ENCODE results near the gene GOLGA6C. TPM values are rescaled to one million over a fixed set of nuclear protein-coding genes. Genes with fewer than 3 reads are reported as not detected.
A peak's percentile ranks its signal among the peaks of the same experiment; 100 is the strongest.
"Not testable (repeated sequence)": the region's sequence is repeated elsewhere in the genome, so short reads cannot be mapped to it uniquely, and the experiment has no call there.

Gene GOLGA6C
- not detected for total RNA-seq
- not detected for polyA plus RNA-seq
- long read RNA-seq, donor 1 = 0 reads
- long read RNA-seq, donor 2 = 0 reads
- long read RNA-seq, donor 3 = 0 reads

- H3K4me3 ChIP-seq; H3K9me3 ChIP-seq; DNase-seq; H3K27me3 ChIP-seq; intact Hi-C loops (cut with DNase I); H3K36me3 ChIP-seq; H3K27ac ChIP-seq; H3K4me1 ChIP-seq (ENCODE audit: insufficient read depth): not testable (repeated sequence)
- WGBS, 3 donors = 100% methylated on average over 1 of the region's 2 CpGs; no CpG with 5 or more reads in 2 of the 3 donors
These were observed at the start of gene GOLGA6C for GRCh38 chr15:75258034-75258433. Gene GOLGA6C (plus strand): TSS chr15:75258334. CDS start chr15:75258599, 265 bp downstream.

DNA sequence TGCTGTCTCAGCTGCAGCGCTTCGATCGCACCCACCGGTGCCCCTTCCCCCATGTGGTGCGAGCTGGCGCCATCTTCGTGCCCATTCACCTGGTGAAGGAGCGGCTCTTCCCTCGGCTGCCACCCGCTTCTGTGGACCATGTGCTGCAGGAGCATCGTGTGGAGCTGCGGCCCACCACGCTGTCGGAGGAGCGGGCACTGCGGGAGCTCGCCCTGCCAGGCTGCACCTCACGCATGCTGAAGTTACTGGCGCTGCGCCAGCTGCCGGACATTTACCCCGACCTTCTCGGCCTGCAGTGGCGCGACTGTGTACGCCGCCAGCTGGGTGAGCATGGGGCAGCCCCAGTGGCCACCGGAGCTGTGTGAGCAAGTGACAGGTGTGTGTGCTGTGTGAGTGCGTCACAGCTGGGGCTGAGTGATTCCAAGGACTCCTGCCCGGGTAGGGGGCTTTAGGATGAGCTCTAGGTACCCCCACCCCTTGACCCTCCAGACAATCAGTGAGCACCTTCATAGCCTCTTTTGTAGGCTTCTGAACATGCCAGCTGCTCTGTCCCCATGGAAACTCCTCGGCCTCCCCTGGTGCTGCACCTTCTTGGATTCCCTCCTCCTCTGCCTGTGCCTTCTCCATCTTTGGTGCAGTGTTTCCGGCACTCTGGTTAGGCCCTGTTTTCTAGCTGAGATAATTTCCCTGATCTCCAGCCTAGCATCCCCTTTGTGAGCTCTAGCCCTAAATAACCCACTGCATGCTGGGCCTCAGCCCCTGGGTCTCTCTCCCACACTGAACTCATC, 49.4 kb upstream of the GOLGA6C start:
- Histone ChIP-seq H3K27me3 (no peaks in the 10 kb centered on the region), H3K9me3 (no peaks in the 10 kb centered on the region), H3K4me1 (ENCODE audit: insufficient read depth) (peaks cover 8% of the 10 kb centered on the region), H3K36me3 (no peaks in the 10 kb centered on the region), H3K4me3 (no peak overlapping the region), H3K27ac (no peak overlapping the region)
- peak in 2 of 5 donors; percentile 54 to 58 for DNase-seq
- intact Hi-C loops (cut with DNase I) = loop anchor here in 3 of 4 donors (5.0 to 10.0 kb wide), 3 partner anchors 251 to 424 kb away; partner anchors contain the start of genes RPP25 (in 3 of the 3) and CSK (in 1 of the 3)
- TF ChIP-seq POLR2A (IDR thresholded peaks at IDR 0.05) (no peak), EP300 (IDR thresholded peaks at IDR 0.05) (no peak), CTCF (IDR thresholded peaks at IDR 0.05) (no peak)
- 61 to 68% (median 67%) methylated on average over 25 to 32 of the region's 32 CpGs for WGBS, 3 donors

DNA sequence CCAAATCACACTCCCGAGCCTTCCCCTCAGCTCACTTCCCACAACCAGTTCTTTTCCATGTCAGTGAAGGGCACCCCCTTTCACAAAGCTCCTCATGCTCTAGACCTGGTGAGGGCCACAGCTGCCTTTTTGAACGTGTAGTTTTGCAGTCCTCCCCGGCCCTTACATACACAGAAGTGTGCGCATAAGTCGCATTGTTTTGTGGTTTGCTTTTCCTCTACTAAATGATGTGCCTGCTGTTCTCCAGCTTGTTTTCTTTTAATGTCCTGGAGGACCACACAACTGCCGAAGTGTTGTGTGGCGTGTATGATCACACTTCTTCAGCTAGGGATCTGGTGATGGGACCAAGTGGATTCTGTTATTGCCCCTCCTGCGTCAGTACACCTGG, 48.9 kb upstream of the GOLGA6C start:
- Histone ChIP-seq H3K27me3 (no peaks in the 10 kb centered on the region), H3K36me3 (no peaks in the 10 kb centered on the region), H3K4me3 (no peak overlapping the region), H3K27ac (no peak overlapping the region), H3K4me1 (ENCODE audit: insufficient read depth) (peaks cover 2% of the 10 kb centered on the region), H3K9me3 (no peaks in the 10 kb centered on the region)
- no peak for TF ChIP-seq EP300 (IDR thresholded peaks at IDR 0.05)
- TF ChIP-seq POLR2A (IDR thresholded peaks at IDR 0.05) = no peak
- TF ChIP-seq CTCF (IDR thresholded peaks at IDR 0.05) = no peak
- intact Hi-C loops (cut with DNase I) = loop anchor here in 3 of 4 donors (5.0 to 10.0 kb wide), 3 partner anchors 252 to 424 kb away; partner anchors contain the start of genes RPP25 (in 3 of the 3) and CSK (in 1 of the 3)
- DNase-seq = no peak
- WGBS, 3 donors = 66 to 69% (median 67%) methylated on average over 8 of the region's 8 CpGs

GRCh38 chr15:75210811-75211230, 47.3 kb upstream of the GOLGA6C start:
- no peaks in the 10 kb centered on the region for H3K36me3 ChIP-seq
- no peaks in the 10 kb centered on the region for H3K27me3 ChIP-seq
- H3K9me3 ChIP-seq = no peaks in the 10 kb centered on the region
- H3K4me3 ChIP-seq = no peak overlapping the region
- H3K27ac ChIP-seq = no peak overlapping the region
- TF ChIP-seq POLR2A (IDR thresholded peaks at IDR 0.05) (no peak), CTCF (IDR thresholded peaks at IDR 0.05) (no peak), EP300 (IDR thresholded peaks at IDR 0.05) (no peak)
- WGBS, 3 donors = 78 to 86% (median 82%) methylated on average over 4 to 7 of the region's 7 CpGs
- peaks cover 2% of the 10 kb centered on the region for H3K4me1 ChIP-seq (ENCODE audit: insufficient read depth)
- no peak for DNase-seq
- intact Hi-C loops (cut with DNase I) = no loop called here

All from ovary (tissue), 10 donors.